Measurements from ENCODE around the gene SCN10A. TPM values are rescaled to one million over a fixed set of nuclear protein-coding genes. Genes with fewer than 3 reads are reported as not detected.

The SCN10A gene
- total and polyA plus RNA-seq, 2 experiments from 2014 or later, result 0.03 TPM; not detected in 1

GRCh38 chr3:38834110-38834509 lies 18.1 kb upstream of the SCN10A start:
- H3K9me3 Mint-ChIP-seq, result no peaks in the 10 kb centered on the region
- H3K36me3 Mint-ChIP-seq (ENCODE audit: low read depth), result no peaks in the 10 kb centered on the region
- Histone ChIP-seq H3K9me2 (ENCODE audit: insufficient read depth) (peaks cover 12% of the 10 kb centered on the region; the same call in 1 of the 2 replicates), H3K79me2 (replicated peaks; ENCODE audit: insufficient read depth) (no peaks in the 10 kb centered on the region), H3K27me3 (ENCODE audit: insufficient read depth) (no peaks in the 10 kb centered on the region), H3F3A (replicated peaks; ENCODE audit: low read depth) (no peaks in the 10 kb centered on the region), H2AFZ (peak overlapping the region; percentile 59; the same call in 1 of the 2 replicates), H3K4me3 (no peak overlapping the region), H3K27ac (ENCODE audit: low read depth) (no peak overlapping the region), H3K4me1 (ENCODE audit: insufficient read depth) (peaks cover 7% of the 10 kb centered on the region), H3K4me2 (peak overlapping the region; percentile 48; the same call in 1 of the 2 replicates), H3K36me3 (ENCODE audit: insufficient read depth) (no peaks in the 10 kb centered on the region), H4K20me1 (replicated peaks; ENCODE audit: insufficient read depth) (no peaks in the 10 kb centered on the region)
- TF ChIP-seq POLR2AphosphoS5 (IDR thresholded peaks at IDR 0.05; ENCODE audit: low read depth) (no peak), STAT1 (IDR thresholded peaks at IDR 0.05; ENCODE audit: unreplicated experiment) (no peak), NANOG (IDR thresholded peaks at IDR 0.05; ENCODE audit: borderline replicate concordance) (no peak), ZNF462 (CRISPR knock-in tag; IDR thresholded peaks at IDR 0.05) (no peak), REST (IDR thresholded peaks at IDR 0.05; ENCODE audit: unreplicated experiment) (no peak), JUNB (IDR thresholded peaks at IDR 0.05; ENCODE audit: unreplicated experiment) (no peak), EZH2 (IDR thresholded peaks at IDR 0.05; ENCODE audit: low read depth, unreplicated experiment) (no peak), EZH2phosphoT487 (IDR thresholded peaks at IDR 0.05; ENCODE audit: unreplicated experiment) (no peak), ZNF114 (CRISPR knock-in tag; IDR thresholded peaks at IDR 0.05) (no peak), ZNF331 (CRISPR knock-in tag; IDR thresholded peaks at IDR 0.05; ENCODE audit: low read depth) (no peak), CREB1 (CRISPR knock-in tag; IDR thresholded peaks at IDR 0.05; ENCODE audit: low read depth) (no peak)
- TF ChIP-seq, protein P1, sequence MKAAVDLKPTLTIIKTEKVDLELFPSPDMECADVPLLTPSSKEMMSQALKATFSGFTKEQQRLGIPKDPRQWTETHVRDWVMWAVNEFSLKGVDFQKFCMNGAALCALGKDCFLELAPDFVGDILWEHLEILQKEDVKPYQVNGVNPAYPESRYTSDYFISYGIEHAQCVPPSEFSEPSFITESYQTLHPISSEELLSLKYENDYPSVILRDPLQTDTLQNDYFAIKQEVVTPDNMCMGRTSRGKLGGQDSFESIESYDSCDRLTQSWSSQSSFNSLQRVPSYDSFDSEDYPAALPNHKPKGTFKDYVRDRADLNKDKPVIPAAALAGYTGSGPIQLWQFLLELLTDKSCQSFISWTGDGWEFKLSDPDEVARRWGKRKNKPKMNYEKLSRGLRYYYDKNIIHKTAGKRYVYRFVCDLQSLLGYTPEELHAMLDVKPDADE (IDR thresholded peaks at IDR 0.05), result no peak
- TF ChIP-seq, protein P2, sequence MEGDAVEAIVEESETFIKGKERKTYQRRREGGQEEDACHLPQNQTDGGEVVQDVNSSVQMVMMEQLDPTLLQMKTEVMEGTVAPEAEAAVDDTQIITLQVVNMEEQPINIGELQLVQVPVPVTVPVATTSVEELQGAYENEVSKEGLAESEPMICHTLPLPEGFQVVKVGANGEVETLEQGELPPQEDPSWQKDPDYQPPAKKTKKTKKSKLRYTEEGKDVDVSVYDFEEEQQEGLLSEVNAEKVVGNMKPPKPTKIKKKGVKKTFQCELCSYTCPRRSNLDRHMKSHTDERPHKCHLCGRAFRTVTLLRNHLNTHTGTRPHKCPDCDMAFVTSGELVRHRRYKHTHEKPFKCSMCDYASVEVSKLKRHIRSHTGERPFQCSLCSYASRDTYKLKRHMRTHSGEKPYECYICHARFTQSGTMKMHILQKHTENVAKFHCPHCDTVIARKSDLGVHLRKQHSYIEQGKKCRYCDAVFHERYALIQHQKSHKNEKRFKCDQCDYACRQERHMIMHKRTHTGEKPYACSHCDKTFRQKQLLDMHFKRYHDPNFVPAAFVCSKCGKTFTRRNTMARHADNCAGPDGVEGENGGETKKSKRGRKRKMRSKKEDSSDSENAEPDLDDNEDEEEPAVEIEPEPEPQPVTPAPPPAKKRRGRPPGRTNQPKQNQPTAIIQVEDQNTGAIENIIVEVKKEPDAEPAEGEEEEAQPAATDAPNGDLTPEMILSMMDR (conservative IDR thresholded peaks at IDR 0.05; ENCODE audit: low read depth in 2 of 2), result no peak
- peak; percentile 60 for DNase-seq (ENCODE audit: low spot score)
- peaks cover 29% of the 10 kb centered on the region for H3K4me1 Mint-ChIP-seq
- H3K27ac Mint-ChIP-seq, result no peak overlapping the region
- H3K27me3 Mint-ChIP-seq (ENCODE audit: insufficient read depth, low read depth, poor library complexity), result peaks cover 5% of the 10 kb centered on the region
- peak; percentile 74 for ATAC-seq
- H3K4me3 Mint-ChIP-seq, result no peak overlapping the region
